DMS53 treated with DMSO at 0.1 percent for 48 hours (cell line): Measurements from ENCODE around the gene CTBP1.

Experiments used
- DNase-seq: peaks from one replicate; lab custom pipeline; 2025; ENCODE audit not compliant: unreplicated experiment; lab: John Stamatoyannopoulos, UW

Gene CTBP1

DNA sequence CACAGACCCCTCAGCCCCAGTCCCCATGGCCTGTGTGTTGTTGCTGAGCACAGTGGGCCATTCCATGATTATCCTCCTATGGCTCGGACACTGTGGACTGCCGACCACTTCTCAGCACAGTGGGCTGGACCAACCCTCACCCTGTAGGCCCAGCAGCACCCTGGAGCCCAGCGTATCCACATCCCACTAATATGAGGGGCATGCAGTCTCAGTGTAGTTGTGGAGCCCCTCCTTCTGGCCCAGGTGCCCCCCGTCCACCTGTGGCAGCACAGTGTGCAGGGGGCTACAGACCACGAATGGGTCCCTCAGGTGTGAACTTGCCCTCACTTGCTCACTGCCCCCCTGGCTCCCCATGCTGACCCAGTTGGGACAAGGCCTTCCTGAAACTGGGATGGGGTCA, 84.5 kb downstream of the CTBP1 start:
- DNase-seq, result no peak

DNA sequence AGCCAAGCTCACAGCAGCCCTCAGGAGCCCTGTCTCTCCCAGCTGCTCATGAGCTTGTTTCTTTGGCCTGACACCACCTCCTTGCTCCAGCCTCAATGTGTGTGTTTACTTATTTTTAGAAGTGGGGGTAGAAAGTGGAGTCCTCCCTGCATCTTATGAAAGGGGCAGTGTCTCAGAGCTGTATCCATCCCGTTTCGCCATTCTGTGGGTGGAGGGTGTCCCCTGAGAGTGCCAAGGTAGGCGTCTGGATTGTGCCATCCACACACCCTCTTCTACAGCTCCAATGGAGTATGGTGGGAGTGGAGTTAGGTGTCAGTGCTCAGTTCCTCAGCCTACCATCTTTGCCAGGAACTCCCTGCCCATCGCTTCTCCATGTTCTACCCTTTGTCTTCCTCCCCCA, 84.9 kb downstream of the CTBP1 start:
- DNase-seq, result no peak
